Omental fat pad (tissue), 4 donors: ENCODE measurements around the gene TUSC2. TPM values are rescaled to one million over a fixed set of nuclear protein-coding genes. Genes with fewer than 3 reads are reported as not detected.

Experiments used
- ATAC-seq: fragments of 150-250 bp; one replicate; pipeline ENCODE4 v1.9.1; 2016; ENCODE audit warnings: mild to moderate bottlenecking, moderate library complexity; ENCODE audit not compliant: low FRiP score
- DNase-seq: peaks from one replicate; pipeline ENCODE4 v3.0.0-alpha.2; 2019; ENCODE audit warnings: low spot score
- total RNA-seq, 4 donors: library from RNA; depleted of rRNA; stranded (reverse); fragments of >200 nt; gene quantifications; one replicate each; pipeline ENCODE4 v1.1.0, GENCODE V29; 2016
- TF ChIP-seq, protein P1 (sequence below), 3 donors: fragments of 450-650 bp; IDR thresholded peaks; one replicate each; pipeline ENCODE4 v1.5.1; 2016 to 2017; ENCODE audit warnings: antibody characterized with exemption in 3 of 3, mild to moderate bottlenecking in 3 of 3, moderate library complexity in 2 of 3

The TUSC2 gene
- total RNA-seq, 4 donors from 2014 or later = 13.7 to 28.8 (median 22.8) TPM

DNA sequence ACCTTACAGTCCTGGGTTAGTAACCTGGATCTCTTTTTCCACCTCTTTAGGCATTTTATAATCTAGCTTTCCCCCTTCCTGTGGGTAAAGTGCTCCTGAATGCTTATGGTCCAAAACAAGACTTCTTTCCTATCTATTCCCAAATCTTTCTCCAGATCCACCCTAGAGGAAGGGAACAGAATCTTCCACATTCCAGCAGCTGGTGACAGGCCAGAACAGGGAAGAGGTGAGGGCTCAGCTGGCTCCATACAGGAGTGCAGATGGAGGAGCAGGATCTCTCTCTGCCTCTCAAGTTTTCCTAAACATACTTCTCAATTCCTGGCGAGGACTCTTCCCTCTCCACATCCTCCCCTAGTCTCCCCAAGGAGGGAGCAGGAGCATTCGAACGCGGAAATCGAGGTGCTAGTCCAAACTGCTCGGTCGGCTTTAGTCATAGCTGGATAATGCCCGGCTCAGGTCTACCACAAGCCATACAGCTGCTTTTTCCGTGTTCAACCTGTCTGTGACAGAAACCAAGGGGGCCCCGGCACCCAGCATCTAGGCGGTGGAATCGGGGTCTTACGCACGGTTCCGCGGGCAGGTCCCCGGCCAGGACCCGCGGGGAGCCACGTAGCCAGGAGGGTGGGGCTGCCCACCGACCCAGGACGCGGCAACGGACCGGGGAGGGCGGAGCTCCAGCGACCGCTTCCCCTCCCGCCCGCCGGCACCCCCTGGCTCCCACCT is 8.6 kb upstream of the TUSC2 start:
- DNase-seq (no peak), ATAC-seq (peak; percentile 25)
- TF ChIP-seq, protein P1, sequence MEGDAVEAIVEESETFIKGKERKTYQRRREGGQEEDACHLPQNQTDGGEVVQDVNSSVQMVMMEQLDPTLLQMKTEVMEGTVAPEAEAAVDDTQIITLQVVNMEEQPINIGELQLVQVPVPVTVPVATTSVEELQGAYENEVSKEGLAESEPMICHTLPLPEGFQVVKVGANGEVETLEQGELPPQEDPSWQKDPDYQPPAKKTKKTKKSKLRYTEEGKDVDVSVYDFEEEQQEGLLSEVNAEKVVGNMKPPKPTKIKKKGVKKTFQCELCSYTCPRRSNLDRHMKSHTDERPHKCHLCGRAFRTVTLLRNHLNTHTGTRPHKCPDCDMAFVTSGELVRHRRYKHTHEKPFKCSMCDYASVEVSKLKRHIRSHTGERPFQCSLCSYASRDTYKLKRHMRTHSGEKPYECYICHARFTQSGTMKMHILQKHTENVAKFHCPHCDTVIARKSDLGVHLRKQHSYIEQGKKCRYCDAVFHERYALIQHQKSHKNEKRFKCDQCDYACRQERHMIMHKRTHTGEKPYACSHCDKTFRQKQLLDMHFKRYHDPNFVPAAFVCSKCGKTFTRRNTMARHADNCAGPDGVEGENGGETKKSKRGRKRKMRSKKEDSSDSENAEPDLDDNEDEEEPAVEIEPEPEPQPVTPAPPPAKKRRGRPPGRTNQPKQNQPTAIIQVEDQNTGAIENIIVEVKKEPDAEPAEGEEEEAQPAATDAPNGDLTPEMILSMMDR (IDR thresholded peaks at IDR 0.05) = no peak

DNA sequence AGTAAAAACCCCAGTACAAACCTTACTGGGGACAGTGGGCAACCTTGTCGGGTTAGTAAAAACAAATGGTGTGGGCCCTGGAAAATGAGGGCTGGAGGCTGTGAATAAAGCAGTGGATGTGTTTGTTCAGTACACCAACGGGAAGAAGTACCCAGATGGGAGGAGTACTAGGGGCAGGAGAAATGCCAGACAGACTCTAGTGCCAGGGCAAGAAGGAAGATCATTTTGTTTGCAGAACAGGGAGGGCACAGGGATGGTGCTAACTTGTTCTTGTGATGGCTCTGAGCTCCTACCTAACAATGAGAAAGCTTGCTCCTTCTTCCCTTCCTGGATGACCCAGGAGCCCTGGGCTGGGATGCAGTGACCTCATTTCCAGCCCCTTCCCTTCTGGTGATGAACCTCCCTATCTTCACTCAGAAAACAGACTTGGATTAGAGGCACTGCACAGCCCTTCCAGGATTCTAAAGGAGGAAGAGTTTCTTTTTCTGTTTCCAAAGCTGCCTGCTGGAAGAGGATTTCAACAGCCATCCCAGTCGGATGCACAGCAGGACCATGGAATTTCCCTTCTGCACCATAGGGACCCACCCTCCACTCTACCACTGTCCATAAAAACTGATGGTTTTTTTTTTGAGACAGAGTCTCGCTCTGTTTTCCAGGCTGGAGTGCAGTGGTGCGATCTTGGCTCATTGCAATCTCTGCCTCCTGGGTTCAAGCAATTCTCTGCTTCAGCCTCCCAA is 6.5 kb upstream of the TUSC2 start:
- no peak for ATAC-seq
- DNase-seq = no peak
- TF ChIP-seq, protein P1 (IDR thresholded peaks at IDR 0.05) = no peak

DNA sequence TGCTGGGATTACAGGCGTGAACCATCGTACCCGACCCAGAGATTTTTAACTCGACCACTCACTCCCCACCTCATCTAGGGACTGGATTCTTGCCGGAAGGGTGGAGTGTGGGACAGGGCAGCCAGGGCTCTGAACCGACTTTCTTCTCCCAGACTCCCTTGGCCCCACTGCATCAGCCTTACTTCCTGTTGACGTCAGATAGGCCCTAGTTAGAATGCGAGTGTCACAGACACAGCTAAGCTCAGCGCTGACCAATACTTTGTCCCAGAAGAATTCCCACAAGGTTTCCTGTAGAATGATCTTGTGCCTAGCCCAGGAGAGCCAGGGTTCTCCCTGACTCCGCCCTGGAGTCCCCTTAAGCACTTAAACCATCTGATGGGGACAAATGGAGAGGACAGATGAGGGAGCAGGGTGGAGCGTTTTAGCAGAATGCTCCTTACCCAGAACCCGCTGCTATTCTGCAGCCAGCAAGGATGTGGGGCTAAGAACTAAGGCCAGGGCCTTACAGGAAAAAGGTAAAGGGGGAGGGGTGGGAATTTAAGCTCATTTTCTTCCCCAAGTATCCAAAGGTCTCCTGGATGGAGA is 5.8 kb upstream of the TUSC2 start:
- DNase-seq (no peak), ATAC-seq (no peak)

DNA sequence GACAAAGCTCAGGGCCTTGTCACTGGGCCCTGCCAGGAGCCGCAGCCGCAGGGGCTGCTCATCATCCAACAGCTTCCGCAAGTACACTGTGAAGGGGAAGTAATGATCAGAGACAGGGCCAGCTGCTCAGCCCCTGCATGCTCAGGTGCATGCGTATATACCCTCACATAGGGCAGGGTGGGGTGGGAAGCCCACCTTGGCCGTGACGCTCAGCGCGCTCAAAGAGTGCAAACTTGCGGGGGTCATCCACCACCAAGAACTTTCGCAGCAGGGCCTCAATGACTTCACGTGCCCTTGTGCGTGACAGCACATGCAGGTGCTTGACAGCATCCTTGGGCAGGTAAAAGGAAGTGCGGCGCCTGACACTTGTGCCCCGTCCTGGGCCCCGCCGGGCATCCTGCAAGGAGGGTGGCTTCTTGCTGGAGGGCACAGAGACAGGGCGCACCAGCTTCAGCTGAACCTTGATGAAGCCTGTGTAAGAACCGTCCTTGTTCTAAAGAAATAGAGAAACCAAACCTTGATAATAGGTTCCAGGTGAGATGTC is 3.4 kb upstream of the TUSC2 start:
- DNase-seq (no peak), ATAC-seq (no peak)
- TF ChIP-seq, protein P1 (IDR thresholded peaks at IDR 0.05) = no peak

More for the DNA sequence above, 5.8 kb upstream of the TUSC2 start:
- TF ChIP-seq, protein P1 (IDR thresholded peaks at IDR 0.05) = no peak

DNA sequence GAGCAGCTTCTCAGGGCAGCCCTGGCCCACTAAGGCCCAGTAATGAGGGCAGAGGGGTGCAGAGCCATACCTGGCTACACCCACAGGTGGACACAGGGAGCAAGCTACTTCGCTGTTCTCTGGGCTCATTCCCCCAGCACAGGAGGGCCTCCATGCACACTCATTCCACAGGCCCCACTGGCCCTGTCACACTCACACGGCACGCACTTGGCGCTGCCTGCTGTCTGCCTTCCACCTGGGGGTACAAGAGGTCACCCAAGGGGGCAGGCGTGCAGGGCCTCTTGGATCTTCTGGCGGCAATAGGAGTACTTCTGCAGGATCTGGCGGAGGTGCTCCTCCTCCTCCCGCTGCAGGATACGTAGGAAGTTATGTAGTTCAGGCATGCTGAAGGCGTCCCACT is 2.3 kb upstream of the TUSC2 start:
- TF ChIP-seq, protein P1 (IDR thresholded peaks at IDR 0.05) = no peak
- ATAC-seq (no peak), DNase-seq (no peak)

DNA sequence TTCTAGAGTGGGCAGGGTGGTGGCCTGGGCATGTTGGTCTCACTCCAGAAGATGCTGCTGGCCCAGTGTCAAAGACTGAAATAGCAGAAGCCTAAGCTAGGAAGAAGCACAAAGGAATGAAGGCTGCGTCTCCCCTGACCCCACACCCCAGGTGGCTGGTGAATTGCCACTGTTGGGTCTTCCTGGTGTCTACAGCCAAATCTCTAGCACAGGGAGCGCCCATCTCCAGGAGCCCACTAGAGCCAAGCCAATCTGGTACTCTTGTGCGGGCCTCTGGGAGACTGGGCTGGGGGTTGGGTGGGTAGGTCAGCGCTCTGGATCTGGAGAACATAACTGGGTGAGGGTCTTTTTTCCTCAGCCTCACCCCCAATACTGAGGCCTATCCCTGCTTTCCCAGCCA is 894 bp downstream of the TUSC2 start:
- TF ChIP-seq, protein P1 (IDR thresholded peaks at IDR 0.05) = no peak

More for the DNA sequence above, 894 bp downstream of the TUSC2 start:
- ATAC-seq = no peak
- no peak for DNase-seq
